SK-N-SH treated with all-trans-retinoic acid at 6 μM for 48 hours (cell line): ENCODE measurements around the gene AKAP6.

Source experiments
- ATAC-seq: fragments of 200-7000 bp; cut with Tn5 transposase; 3 replicates; pipeline ENCODE4 v1.9.1; 2020; ENCODE audit warnings: mild to moderate bottlenecking, moderate library complexity
- BACH2 ChIP-seq: fragments of 250-450 bp; sonication (Bioruptor Pico); IDR thresholded peaks from 2 replicates; pipeline ENCODE4 v1.9.0; 2021; ENCODE audit warnings: mild to moderate bottlenecking, borderline replicate concordance
- CSDC2 ChIP-seq: fragments of 250-450 bp; sonication (Bioruptor Pico); IDR thresholded peaks from 2 replicates; pipeline ENCODE4 v1.5.0; 2020; ENCODE audit warnings: mild to moderate bottlenecking, moderate library complexity
- ESRRG ChIP-seq: fragments of 250-450 bp; sonication (Bioruptor Pico); IDR thresholded peaks from 2 replicates; pipeline ENCODE4 v1.6.1; 2021; ENCODE audit warnings: mild to moderate bottlenecking
- GLIS3 ChIP-seq: fragments of 250-450 bp; sonication (Bioruptor Pico); IDR thresholded peaks from 2 replicates; pipeline ENCODE4 v1.5.0; 2020; ENCODE audit warnings: mild to moderate bottlenecking, moderate library complexity
- ISL1 ChIP-seq: fragments of 250-450 bp; sonication (Bioruptor Pico); IDR thresholded peaks from 2 replicates; pipeline ENCODE4 v2.1.2; 2022; ENCODE audit warnings: mild to moderate bottlenecking, moderate library complexity
- OSR1 ChIP-seq: fragments of 250-450 bp; sonication (Bioruptor Pico); IDR thresholded peaks from 2 replicates; pipeline ENCODE4 v1.8.0; 2022; ENCODE audit warnings: moderate library complexity, mild to moderate bottlenecking, inconsistent platforms
- PPARA ChIP-seq: fragments of 250-450 bp; sonication (Bioruptor Pico); IDR thresholded peaks from 2 replicates; pipeline ENCODE4 v1.5.0; 2020; ENCODE audit warnings: mild to moderate bottlenecking, borderline replicate concordance
- RARB ChIP-seq: fragments of 250-450 bp; sonication (Bioruptor Pico); IDR thresholded peaks from 2 replicates; pipeline ENCODE4 v1.8.0; 2021; ENCODE audit warnings: mild to moderate bottlenecking, moderate library complexity
- SNAI2 ChIP-seq: fragments of 250-450 bp; sonication (Bioruptor Pico); IDR thresholded peaks from 2 replicates; pipeline ENCODE4 v1.5.0; 2020; ENCODE audit warnings: mild to moderate bottlenecking, moderate library complexity
- TCF4 ChIP-seq: fragments of 250-450 bp; sonication (Bioruptor Pico); IDR thresholded peaks from 2 replicates; pipeline ENCODE4 v1.8.0; 2021; ENCODE audit warnings: mild to moderate bottlenecking, moderate library complexity, borderline replicate concordance
- TOX ChIP-seq: fragments of 250-450 bp; sonication (Bioruptor Pico); IDR thresholded peaks from 2 replicates; pipeline ENCODE4 v1.8.0; 2021; ENCODE audit warnings: mild to moderate bottlenecking, moderate library complexity, borderline replicate concordance
- ZC3H10 ChIP-seq: fragments of 250-450 bp; sonication (Bioruptor Pico); IDR thresholded peaks from 2 replicates; pipeline ENCODE4 v1.5.1; 2021; ENCODE audit warnings: mild to moderate bottlenecking, moderate library complexity
- ZFP3 ChIP-seq: fragments of 250-450 bp; sonication (Bioruptor Pico); IDR thresholded peaks from 2 replicates; pipeline ENCODE4 v1.5.0; 2020; ENCODE audit warnings: mild to moderate bottlenecking, moderate library complexity
- ZFP30 ChIP-seq: fragments of 450-650 bp; formaldehyde crosslinking; IDR thresholded peaks from 2 replicates; pipeline ENCODE4 v1.5.0; 2022; ENCODE audit warnings: mild to moderate bottlenecking, moderate library complexity
- ZNF565 ChIP-seq: fragments of 450-650 bp; formaldehyde crosslinking; conservative IDR thresholded peaks from 2 replicates; pipeline ENCODE4 v1.5.0; 2020; ENCODE audit warnings: low read depth, mild to moderate bottlenecking, moderate library complexity
- ZNF70 ChIP-seq: fragments of 450-650 bp; formaldehyde crosslinking; IDR thresholded peaks from 2 replicates; pipeline ENCODE4 v1.5.0; 2020; ENCODE audit warnings: mild to moderate bottlenecking, moderate library complexity
- ZNF8 ChIP-seq: fragments of 450-650 bp; formaldehyde crosslinking; IDR thresholded peaks from 2 replicates; pipeline ENCODE4 v1.5.0; 2020; ENCODE audit warnings: mild to moderate bottlenecking, moderate library complexity
- TF ChIP-seq, protein P1 (sequence below): fragments of 250-450 bp; sonication (Bioruptor Pico); IDR thresholded peaks from 2 replicates; pipeline ENCODE4 v1.5.1; 2020; ENCODE audit warnings: low read depth, mild to moderate bottlenecking, moderate library complexity
- TF ChIP-seq, protein P2 (sequence below): fragments of 250-450 bp; sonication (Bioruptor Pico); IDR thresholded peaks from 2 replicates; pipeline ENCODE4 v1.8.0; 2021; ENCODE audit warnings: low read depth, mild to moderate bottlenecking, moderate library complexity, borderline replicate concordance
- TF ChIP-seq, protein P3 (sequence below): fragments of 250-450 bp; sonication (Bioruptor Pico); IDR thresholded peaks from 2 replicates; pipeline ENCODE4 v1.5.0; 2020; ENCODE audit warnings: mild to moderate bottlenecking, moderate library complexity
- TF ChIP-seq, protein P4 (sequence below): fragments of 250-450 bp; sonication (Bioruptor Pico); IDR thresholded peaks from 2 replicates; pipeline ENCODE4 v1.8.0; 2020; ENCODE audit warnings: mild to moderate bottlenecking, moderate library complexity, borderline replicate concordance
- TF ChIP-seq, protein P5 (sequence below): fragments of 250-450 bp; sonication (Bioruptor Pico); IDR thresholded peaks from 2 replicates; pipeline ENCODE4 v1.5.1; 2021; ENCODE audit warnings: mild to moderate bottlenecking, moderate library complexity

The AKAP6 gene

DNA sequence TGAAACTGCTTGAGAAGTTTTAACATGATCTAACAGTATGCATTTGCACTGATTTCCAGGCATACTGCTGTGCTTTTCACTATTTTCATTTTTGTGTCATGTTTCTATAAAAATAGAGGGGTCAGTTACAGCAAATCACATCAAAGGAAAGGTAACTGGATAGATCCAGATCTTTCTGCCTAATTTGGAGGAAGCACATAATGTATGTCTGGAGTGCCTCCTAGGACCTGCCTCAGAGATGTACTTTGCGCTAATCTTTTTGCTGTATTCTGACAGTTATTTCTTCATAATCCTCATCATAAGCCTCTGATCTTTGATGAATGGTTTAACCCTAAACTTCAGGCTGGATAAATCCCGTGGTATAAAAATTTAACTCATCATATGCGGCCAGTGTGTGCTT lies 498.4 kb downstream of the AKAP6 start:
- no peak for ATAC-seq
- TF ChIP-seq, protein P1, sequence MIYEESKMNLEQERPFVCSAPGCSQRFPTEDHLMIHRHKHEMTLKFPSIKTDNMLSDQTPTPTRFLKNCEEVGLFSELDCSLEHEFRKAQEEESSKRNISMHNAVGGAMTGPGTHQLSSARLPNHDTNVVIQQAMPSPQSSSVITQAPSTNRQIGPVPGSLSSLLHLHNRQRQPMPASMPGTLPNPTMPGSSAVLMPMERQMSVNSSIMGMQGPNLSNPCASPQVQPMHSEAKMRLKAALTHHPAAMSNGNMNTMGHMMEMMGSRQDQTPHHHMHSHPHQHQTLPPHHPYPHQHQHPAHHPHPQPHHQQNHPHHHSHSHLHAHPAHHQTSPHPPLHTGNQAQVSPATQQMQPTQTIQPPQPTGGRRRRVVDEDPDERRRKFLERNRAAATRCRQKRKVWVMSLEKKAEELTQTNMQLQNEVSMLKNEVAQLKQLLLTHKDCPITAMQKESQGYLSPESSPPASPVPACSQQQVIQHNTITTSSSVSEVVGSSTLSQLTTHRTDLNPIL (CRISPR knock-in tag): no peak
- no peak for TF ChIP-seq RARB
- no peak for TF ChIP-seq CSDC2
- no peak for TF ChIP-seq OSR1
- no peak for TF ChIP-seq ZFP3
- TF ChIP-seq, protein P2, sequence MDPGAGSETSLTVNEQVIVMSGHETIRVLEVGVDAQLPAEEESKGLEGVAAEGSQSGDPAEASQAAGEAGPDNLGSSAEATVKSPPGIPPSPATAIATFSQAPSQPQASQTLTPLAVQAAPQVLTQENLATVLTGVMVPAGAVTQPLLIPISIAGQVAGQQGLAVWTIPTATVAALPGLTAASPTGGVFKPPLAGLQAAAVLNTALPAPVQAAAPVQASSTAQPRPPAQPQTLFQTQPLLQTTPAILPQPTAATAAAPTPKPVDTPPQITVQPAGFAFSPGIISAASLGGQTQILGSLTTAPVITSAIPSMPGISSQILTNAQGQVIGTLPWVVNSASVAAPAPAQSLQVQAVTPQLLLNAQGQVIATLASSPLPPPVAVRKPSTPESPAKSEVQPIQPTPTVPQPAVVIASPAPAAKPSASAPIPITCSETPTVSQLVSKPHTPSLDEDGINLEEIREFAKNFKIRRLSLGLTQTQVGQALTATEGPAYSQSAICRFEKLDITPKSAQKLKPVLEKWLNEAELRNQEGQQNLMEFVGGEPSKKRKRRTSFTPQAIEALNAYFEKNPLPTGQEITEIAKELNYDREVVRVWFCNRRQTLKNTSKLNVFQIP: no peak
- no peak for TF ChIP-seq ISL1 (CRISPR knock-in tag)
- TF ChIP-seq TCF4: no peak
- no peak for TF ChIP-seq ZFP30
- no peak for TF ChIP-seq SNAI2 (CRISPR knock-in tag)
- no peak for TF ChIP-seq ZNF70
- TF ChIP-seq, protein P3, sequence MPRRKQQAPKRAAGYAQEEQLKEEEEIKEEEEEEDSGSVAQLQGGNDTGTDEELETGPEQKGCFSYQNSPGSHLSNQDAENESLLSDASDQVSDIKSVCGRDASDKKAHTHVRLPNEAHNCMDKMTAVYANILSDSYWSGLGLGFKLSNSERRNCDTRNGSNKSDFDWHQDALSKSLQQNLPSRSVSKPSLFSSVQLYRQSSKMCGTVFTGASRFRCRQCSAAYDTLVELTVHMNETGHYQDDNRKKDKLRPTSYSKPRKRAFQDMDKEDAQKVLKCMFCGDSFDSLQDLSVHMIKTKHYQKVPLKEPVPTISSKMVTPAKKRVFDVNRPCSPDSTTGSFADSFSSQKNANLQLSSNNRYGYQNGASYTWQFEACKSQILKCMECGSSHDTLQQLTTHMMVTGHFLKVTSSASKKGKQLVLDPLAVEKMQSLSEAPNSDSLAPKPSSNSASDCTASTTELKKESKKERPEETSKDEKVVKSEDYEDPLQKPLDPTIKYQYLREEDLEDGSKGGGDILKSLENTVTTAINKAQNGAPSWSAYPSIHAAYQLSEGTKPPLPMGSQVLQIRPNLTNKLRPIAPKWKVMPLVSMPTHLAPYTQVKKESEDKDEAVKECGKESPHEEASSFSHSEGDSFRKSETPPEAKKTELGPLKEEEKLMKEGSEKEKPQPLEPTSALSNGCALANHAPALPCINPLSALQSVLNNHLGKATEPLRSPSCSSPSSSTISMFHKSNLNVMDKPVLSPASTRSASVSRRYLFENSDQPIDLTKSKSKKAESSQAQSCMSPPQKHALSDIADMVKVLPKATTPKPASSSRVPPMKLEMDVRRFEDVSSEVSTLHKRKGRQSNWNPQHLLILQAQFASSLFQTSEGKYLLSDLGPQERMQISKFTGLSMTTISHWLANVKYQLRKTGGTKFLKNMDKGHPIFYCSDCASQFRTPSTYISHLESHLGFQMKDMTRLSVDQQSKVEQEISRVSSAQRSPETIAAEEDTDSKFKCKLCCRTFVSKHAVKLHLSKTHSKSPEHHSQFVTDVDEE: no peak
- TF ChIP-seq, protein P4, sequence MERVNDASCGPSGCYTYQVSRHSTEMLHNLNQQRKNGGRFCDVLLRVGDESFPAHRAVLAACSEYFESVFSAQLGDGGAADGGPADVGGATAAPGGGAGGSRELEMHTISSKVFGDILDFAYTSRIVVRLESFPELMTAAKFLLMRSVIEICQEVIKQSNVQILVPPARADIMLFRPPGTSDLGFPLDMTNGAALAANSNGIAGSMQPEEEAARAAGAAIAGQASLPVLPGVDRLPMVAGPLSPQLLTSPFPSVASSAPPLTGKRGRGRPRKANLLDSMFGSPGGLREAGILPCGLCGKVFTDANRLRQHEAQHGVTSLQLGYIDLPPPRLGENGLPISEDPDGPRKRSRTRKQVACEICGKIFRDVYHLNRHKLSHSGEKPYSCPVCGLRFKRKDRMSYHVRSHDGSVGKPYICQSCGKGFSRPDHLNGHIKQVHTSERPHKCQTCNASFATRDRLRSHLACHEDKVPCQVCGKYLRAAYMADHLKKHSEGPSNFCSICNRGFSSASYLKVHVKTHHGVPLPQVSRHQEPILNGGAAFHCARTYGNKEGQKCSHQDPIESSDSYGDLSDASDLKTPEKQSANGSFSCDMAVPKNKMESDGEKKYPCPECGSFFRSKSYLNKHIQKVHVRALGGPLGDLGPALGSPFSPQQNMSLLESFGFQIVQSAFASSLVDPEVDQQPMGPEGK (CRISPR knock-in tag): no peak
- TF ChIP-seq ZNF8 (CRISPR knock-in tag): no peak
- no peak for TF ChIP-seq PPARA

DNA sequence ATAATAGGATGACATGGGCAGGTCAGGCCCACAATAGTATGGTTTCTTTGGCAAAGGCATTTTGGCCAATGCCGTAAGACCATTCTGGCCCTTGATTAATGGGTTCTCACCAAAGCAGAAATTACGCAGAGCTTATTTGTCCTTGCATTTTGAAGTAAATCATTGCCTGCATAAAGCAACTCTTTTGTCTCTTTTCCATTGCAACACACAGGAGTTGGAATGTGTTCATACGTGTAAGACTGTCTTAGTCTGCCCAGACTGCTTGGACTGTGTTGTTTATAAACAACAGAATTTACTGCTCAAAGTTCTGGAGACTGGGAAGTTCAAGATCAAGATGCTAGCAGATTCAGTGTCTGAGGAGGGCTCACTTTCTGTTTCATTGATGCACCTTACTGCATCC lies 506.8 kb downstream of the AKAP6 start:
- TF ChIP-seq, protein P1 (CRISPR knock-in tag): no peak
- TF ChIP-seq ESRRG (no peak), BACH2 (no peak), ZFP30 (no peak), ISL1 (CRISPR knock-in tag) (no peak), ZNF70 (no peak), ZC3H10 (CRISPR knock-in tag) (no peak), TOX (CRISPR knock-in tag) (no peak), ZNF565 (no peak), RARB (no peak), PPARA (no peak), GLIS3 (CRISPR knock-in tag) (no peak)
- TF ChIP-seq, protein P5, sequence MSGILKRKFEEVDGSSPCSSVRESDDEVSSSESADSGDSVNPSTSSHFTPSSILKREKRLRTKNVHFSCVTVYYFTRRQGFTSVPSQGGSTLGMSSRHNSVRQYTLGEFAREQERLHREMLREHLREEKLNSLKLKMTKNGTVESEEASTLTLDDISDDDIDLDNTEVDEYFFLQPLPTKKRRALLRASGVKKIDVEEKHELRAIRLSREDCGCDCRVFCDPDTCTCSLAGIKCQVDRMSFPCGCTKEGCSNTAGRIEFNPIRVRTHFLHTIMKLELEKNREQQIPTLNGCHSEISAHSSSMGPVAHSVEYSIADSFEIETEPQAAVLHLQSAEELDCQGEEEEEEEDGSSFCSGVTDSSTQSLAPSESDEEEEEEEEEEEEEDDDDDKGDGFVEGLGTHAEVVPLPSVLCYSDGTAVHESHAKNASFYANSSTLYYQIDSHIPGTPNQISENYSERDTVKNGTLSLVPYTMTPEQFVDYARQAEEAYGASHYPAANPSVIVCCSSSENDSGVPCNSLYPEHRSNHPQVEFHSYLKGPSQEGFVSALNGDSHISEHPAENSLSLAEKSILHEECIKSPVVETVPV (CRISPR knock-in tag): no peak
- TF ChIP-seq, protein P3: no peak
- TF ChIP-seq, protein P2: no peak
- TF ChIP-seq, protein P4 (CRISPR knock-in tag): no peak
- TF ChIP-seq, all 23 proteins: peak for 0
- ATAC-seq: no peak
